PC-9 (cell line): ENCODE data around the gene IMPG2. TPM values are rescaled to one million over a fixed set of nuclear protein-coding genes. Genes with fewer than 3 reads are reported as not detected.

ENCODE experiments used
- Bru-seq: library from RNA; stranded (reverse); fragments of 400-500 nt; gene quantifications from one replicate; lab custom pipeline; 2021; lab: Mats Ljungman, UMichigan
- BruChase-seq, 2 experiments: library from RNA; stranded (reverse); fragments of 400-500 nt; gene quantifications; one replicate each; lab custom pipeline; 2021; lab: Mats Ljungman, UMichigan
- BruUV-seq: library from RNA; stranded (reverse); fragments of 400-500 nt; replicated peaks from 2 replicates; lab custom pipeline; 2021; lab: Mats Ljungman, UMichigan
- CTCF ChIA-PET: fragments of 300-600 bp; sonication (Branson Sonifier 250); formaldehyde crosslinking; loops from one replicate; lab custom pipeline; 2022; ENCODE audit warnings: antibody characterized with exemption; lab: Charles Lee
- POLR2A ChIA-PET: fragments of 300-600 bp; sonication (Branson Sonifier 250); formaldehyde crosslinking; loops from one replicate; lab custom pipeline; 2022; ENCODE audit warnings: antibody characterized with exemption; ENCODE audit not compliant: unreplicated experiment; lab: Charles Lee
- DNase-seq, 2 experiments: peaks; one replicate each; pipeline versions ENCODE4 v3.0.0 to v3.0.0-alpha.2; 2015 to 2022; ENCODE audit warnings: mixed read lengths in 1 of 2
- H2AFZ ChIP-seq: fragments of 200-600 bp; sonication (generic); 2 replicates; pipeline ENCODE4 v1.8.1; 2017; ENCODE audit warnings: antibody characterized with exemption
- H3F3A ChIP-seq: fragments of 200-600 bp; sonication (generic); 2 replicates; pipeline ENCODE4 v1.8.1; 2017; ENCODE audit warnings: antibody characterized with exemption, mild to moderate bottlenecking, low read depth; ENCODE audit not compliant: insufficient read depth
- H3K27ac ChIP-seq: fragments of 200-600 bp; sonication (generic); 2 replicates; pipeline ENCODE4 v1.6.1; 2016; ENCODE audit warnings: mixed run types
- H3K27me3 ChIP-seq: fragments of 200-600 bp; sonication (generic); 2 replicates; pipeline ENCODE4 v1.6.1; 2016; ENCODE audit warnings: low read depth, mixed run types; ENCODE audit not compliant: insufficient read depth
- H3K36me3 ChIP-seq: fragments of 200-600 bp; sonication (generic); 2 replicates; pipeline ENCODE4 v1.6.1; 2016; ENCODE audit warnings: low read depth, mixed run types
- H3K4me1 ChIP-seq: fragments of 200-600 bp; sonication (generic); replicated peaks from 2 replicates; pipeline ENCODE4 v1.6.1; 2016; ENCODE audit warnings: mixed run types; ENCODE audit not compliant: insufficient read depth
- H3K4me2 ChIP-seq: fragments of 200-600 bp; sonication (generic); 2 replicates; pipeline ENCODE4 v1.6.1; 2017; ENCODE audit warnings: mixed run types
- H3K4me3 ChIP-seq: fragments of 200-600 bp; sonication (generic); 2 replicates; pipeline ENCODE4 v1.6.1; 2016; ENCODE audit warnings: mixed run types
- H3K79me2 ChIP-seq: fragments of 200-600 bp; sonication (generic); 2 replicates; pipeline ENCODE4 v1.6.1; 2017; ENCODE audit warnings: low read depth, mixed run types
- H3K9me2 ChIP-seq: fragments of 200-600 bp; sonication (generic); 2 replicates; pipeline ENCODE4 v1.8.1; 2017; ENCODE audit warnings: mild to moderate bottlenecking; ENCODE audit not compliant: insufficient read depth
- H3K9me3 ChIP-seq: fragments of 200-600 bp; sonication (generic); 2 replicates; pipeline ENCODE4 v1.8.1; 2016; ENCODE audit warnings: low read depth; ENCODE audit not compliant: insufficient read depth
- H4K20me1 ChIP-seq: fragments of 200-600 bp; sonication (generic); 2 replicates; pipeline ENCODE4 v1.8.1; 2017; ENCODE audit not compliant: insufficient read depth
- EZH2 ChIP-seq: fragments of 200-600 bp; sonication (generic); IDR thresholded peaks from 2 replicates; pipeline ENCODE4 v1.8.0; 2017; ENCODE audit warnings: antibody characterized with exemption, low read depth
- intact Hi-C: fragments of 100-400 bp; cut with micrococcal nuclease; formaldehyde crosslinking; loops from one replicate; pipeline ENCODE4 v1.10.0; 2022; ENCODE audit not compliant: unreplicated experiment
- long read RNA-seq: library from polyadenylated mRNA; stranded (forward); transcript quantifications from one replicate; pipeline ENCODE4 v2.0.0, GENCODE V29; 2022
- total RNA-seq: library from RNA; stranded (reverse); gene quantifications from 2 replicates; pipeline ENCODE4 v1.2.3, GENCODE V29; 2021
- TF ChIP-seq, protein P1 (sequence below): fragments of 200-600 bp; sonication (generic); conservative IDR thresholded peaks from 2 replicates; pipeline ENCODE4 v1.6.1; 2017; ENCODE audit warnings: mixed run types, antibody characterized with exemption, mild to moderate bottlenecking, moderate library complexity

Gene IMPG2
- total RNA-seq (0.05 and 0.11 TPM in 2 replicates), Bru-seq, nascent RNA (percentile 37 among the genes with signal in this experiment), BruChase-seq, experiment 1, labeled RNA remaining after a 2-hour chase (percentile 36 among the genes with signal in this experiment), BruChase-seq, experiment 2, labeled RNA remaining after a 6-hour chase (percentile 31 among the genes with signal in this experiment)
- long read RNA-seq, result 0 reads

DNA sequence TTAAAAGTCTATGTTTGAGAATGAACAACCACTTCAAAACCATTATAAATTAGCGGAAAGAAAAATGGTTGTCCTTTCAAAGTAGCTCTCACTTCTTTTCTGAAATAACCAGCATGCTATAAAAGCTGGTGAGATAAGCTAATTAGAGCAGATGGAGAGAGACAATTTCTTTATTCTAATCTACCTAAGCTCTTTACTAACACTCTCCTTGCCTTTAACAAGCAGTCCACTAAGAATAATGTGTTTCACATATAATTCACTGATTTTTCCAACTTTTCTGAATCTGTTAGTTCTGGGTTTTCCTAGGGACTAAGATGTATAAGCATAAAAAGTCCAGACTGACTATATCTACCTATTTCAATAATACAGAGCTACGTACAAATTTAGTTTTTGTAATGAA is at the start of gene IMPG2:
Gene IMPG2, minus strand, starts transcription at position 101 of the 400 bp plus-strand sequence. CDS start 203 bp downstream, outside the sequence.
- H3K27ac ChIP-seq, result no peak within 1 kb of the TSS
- TF ChIP-seq EZH2, result no peak
- TF ChIP-seq, protein P1, sequence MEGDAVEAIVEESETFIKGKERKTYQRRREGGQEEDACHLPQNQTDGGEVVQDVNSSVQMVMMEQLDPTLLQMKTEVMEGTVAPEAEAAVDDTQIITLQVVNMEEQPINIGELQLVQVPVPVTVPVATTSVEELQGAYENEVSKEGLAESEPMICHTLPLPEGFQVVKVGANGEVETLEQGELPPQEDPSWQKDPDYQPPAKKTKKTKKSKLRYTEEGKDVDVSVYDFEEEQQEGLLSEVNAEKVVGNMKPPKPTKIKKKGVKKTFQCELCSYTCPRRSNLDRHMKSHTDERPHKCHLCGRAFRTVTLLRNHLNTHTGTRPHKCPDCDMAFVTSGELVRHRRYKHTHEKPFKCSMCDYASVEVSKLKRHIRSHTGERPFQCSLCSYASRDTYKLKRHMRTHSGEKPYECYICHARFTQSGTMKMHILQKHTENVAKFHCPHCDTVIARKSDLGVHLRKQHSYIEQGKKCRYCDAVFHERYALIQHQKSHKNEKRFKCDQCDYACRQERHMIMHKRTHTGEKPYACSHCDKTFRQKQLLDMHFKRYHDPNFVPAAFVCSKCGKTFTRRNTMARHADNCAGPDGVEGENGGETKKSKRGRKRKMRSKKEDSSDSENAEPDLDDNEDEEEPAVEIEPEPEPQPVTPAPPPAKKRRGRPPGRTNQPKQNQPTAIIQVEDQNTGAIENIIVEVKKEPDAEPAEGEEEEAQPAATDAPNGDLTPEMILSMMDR, result no peak
- no peak within 1 kb of the TSS for H2AFZ ChIP-seq
- no peaks in the 10 kb centered on the region for H3K79me2 ChIP-seq
- H3K4me3 ChIP-seq, result no peak within 1 kb of the TSS
- no peak for DNase-seq
- ChIA-PET POLR2A (no interaction called here), CTCF (interaction anchor here (0.6 kb wide), 1 partner anchor 186 kb away, joined by 3 read pairs; no protein-coding TSS in a partner anchor)
- intact Hi-C loops, result no loop called here
- BruUV-seq, result no TSS peak
- H3K9me2 ChIP-seq, result no peaks in the 10 kb centered on the region
- no peak within 1 kb of the TSS for H3K4me2 ChIP-seq
- H3K4me1 ChIP-seq, result no peaks in the 10 kb centered on the region
- no peaks in the 10 kb centered on the region for H4K20me1 ChIP-seq
- no peaks in the 10 kb centered on the region for H3K9me3 ChIP-seq
- H3K36me3 ChIP-seq, result no peaks in the 10 kb centered on the region
- H3F3A ChIP-seq, result no peaks in the 10 kb centered on the region
- H3K27me3 ChIP-seq, result no peaks in the 10 kb centered on the region

DNA sequence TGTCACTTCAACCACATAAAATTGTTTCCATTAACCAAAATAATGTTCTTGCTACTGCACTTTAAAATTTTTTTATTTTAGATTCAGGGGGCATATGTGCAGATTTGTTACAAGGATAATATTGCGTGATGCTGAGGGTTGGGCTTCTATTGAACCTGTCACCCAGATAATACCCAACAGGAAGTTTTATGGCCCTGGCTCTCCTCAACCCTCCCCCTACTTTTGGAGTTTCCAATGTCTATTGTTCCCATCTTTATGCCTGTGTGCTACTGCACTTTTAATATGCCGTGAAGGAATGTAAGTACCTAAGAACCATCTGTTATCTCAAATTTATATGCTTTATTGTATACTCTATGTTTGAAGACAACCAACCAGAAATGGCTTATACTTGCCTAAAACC is 42.0 kb upstream of the IMPG2 start:
- H3K27me3 ChIP-seq, result no peaks in the 10 kb centered on the region
- intact Hi-C loops, result no loop called here
- peaks cover 8% of the 10 kb centered on the region for H3K9me3 ChIP-seq
- no peak overlapping the region for H3K27ac ChIP-seq
- no peaks in the 10 kb centered on the region for H4K20me1 ChIP-seq
- no peaks in the 10 kb centered on the region for H3F3A ChIP-seq
- no peak for DNase-seq
- no peaks in the 10 kb centered on the region for H3K79me2 ChIP-seq
- 0 out of 2 replicates have a peak, but pooled peaks cover 4% of the 10 kb centered on the region for H3K36me3 ChIP-seq
- TF ChIP-seq, protein P1, result no peak
- TF ChIP-seq EZH2, result no peak
- ChIA-PET CTCF (no interaction called here), POLR2A (interaction anchor here (0.6 kb wide), 1 partner anchor 652 kb away, joined by 6 read pairs; no protein-coding TSS in a partner anchor)
- H3K9me2 ChIP-seq, result no peaks in the 10 kb centered on the region
- BruUV-seq, result no TSS peak
- H3K4me3 ChIP-seq, result no peak overlapping the region
- no peak overlapping the region for H2AFZ ChIP-seq
- H3K4me2 ChIP-seq, result no peak overlapping the region
- no peaks in the 10 kb centered on the region for H3K4me1 ChIP-seq

DNA sequence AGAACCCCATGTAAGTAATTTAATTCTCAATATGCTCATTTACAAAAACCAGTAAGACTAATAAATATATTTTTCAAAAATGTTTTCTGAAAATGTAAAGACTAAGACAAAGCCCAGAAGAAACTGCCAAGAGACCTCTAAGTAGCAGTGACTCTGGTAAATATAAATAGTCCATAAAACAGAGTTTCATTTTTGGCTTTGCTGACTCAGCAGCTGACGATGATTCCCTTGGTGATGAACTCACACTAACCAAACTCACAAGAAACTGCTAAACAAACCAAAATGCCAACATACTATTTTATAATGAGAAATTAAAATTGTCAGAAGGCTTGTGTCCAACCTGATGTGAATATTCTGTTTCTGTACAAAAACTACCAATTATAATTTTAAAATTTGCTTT is 31.5 kb upstream of the IMPG2 start:
- Histone ChIP-seq H3K4me1 (no peaks in the 10 kb centered on the region), H3K27me3 (no peaks in the 10 kb centered on the region), H2AFZ (no peak overlapping the region), H3K9me2 (0 out of 2 replicates have a peak, but pooled peaks cover 4% of the 10 kb centered on the region), H4K20me1 (no peaks in the 10 kb centered on the region), H3F3A (no peaks in the 10 kb centered on the region; the same call in 1 of the 2 replicates), H3K79me2 (no peaks in the 10 kb centered on the region), H3K4me2 (no peak overlapping the region), H3K36me3 (no peaks in the 10 kb centered on the region), H3K9me3 (peaks cover under 1% of the 10 kb centered on the region; the same call in 1 of the 2 replicates), H3K4me3 (no peak overlapping the region), H3K27ac (no peak overlapping the region)
- TF ChIP-seq EZH2, result no peak
- TF ChIP-seq, protein P1, result no peak
- ChIA-PET POLR2A (interaction anchor here (0.7 kb wide), 1 partner anchor 1083 kb away, joined by 10 read pairs; no protein-coding TSS in a partner anchor), CTCF (no interaction called here)
- intact Hi-C loops, result no loop called here
- DNase-seq, result no peak
- BruUV-seq, result no TSS peak
